ENCODE measurements around the gene OR10S1.
"Not testable (repeated sequence)": the region's sequence is repeated elsewhere in the genome, so short reads cannot be mapped to it uniquely, and the experiment has no call there.

The OR10S1 gene, protein sequence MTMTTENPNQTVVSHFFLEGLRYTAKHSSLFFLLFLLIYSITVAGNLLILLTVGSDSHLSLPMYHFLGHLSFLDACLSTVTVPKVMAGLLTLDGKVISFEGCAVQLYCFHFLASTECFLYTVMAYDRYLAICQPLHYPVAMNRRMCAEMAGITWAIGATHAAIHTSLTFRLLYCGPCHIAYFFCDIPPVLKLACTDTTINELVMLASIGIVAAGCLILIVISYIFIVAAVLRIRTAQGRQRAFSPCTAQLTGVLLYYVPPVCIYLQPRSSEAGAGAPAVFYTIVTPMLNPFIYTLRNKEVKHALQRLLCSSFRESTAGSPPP

DNA sequence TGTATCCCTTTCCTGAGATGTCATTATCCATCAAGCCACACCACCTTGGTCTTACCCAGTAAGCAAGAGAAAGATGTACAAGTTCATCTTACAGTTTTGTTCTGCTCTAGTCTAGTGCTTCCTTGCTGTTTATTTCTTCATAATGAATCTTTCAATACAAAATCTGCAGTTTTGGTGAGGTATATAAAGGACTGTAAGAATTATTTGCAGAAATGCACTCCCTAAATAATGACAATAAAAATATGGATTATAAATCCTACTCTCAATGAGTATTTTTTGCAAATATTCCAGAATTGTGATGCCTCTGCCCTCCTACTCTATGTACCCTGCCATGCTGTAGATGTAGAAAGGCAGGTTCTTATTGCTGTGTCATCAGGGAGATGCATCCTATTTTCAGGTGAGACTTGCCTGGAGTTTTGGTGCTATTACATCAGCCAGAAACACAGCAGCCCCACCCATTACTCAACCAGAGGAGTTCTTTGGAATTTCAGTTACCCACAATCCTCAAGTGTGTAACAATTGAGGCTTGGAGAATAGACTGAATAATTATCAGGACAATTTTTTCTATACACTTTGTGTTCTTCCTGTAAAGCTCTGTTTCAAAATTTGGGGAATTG, at the start of gene OR10S1:
Gene OR10S1, minus strand, starts transcription at position 51 of the 617 bp plus-strand sequence. CDS start 117 bp downstream, outside the sequence.
- no peak within 1 kb of the TSS for H2AFZ ChIP-seq (ENCODE audit: low read depth, low read length)
- no peak for TF ChIP-seq CTCF (IDR thresholded peaks at IDR 0.05; ENCODE audit: borderline replicate concordance, extremely low read depth, low read length, poor library complexity, severe bottlenecking)
- no peak for TF ChIP-seq EZH2 (IDR thresholded peaks at IDR 0.05; ENCODE audit: borderline replicate concordance, low read depth, low read length, severe bottlenecking)
- DNase-seq (no peak), ATAC-seq (ENCODE audit: insufficient read depth, low read depth) (no peak)
- no peaks in the 10 kb centered on the region for H3K79me2 ChIP-seq (ENCODE audit: insufficient read depth, low read length)
- no peaks in the 10 kb centered on the region for H3K9me3 ChIP-seq (ENCODE audit: insufficient read depth, low read length, severe bottlenecking)
- H3K27me3 ChIP-seq (ENCODE audit: insufficient read depth, low read length, poor library complexity) = no peaks in the 10 kb centered on the region
- no peaks in the 10 kb centered on the region for H3K36me3 ChIP-seq (ENCODE audit: insufficient read depth, low read length)
- H3K4me1 ChIP-seq (ENCODE audit: insufficient read depth, low read length) = no peaks in the 10 kb centered on the region
- H4K20me1 ChIP-seq (ENCODE audit: insufficient read depth, low read length) = no peaks in the 10 kb centered on the region
- no peak within 1 kb of the TSS for H3K27ac ChIP-seq (ENCODE audit: low read length)
- no peak within 1 kb of the TSS for H3K4me3 ChIP-seq (ENCODE audit: low read depth in 1 of 2, low read length in 2 of 2)
- no peak within 1 kb of the TSS for H3K4me2 ChIP-seq (ENCODE audit: insufficient read depth, low read length)
- H3K9ac ChIP-seq (ENCODE audit: low read depth, low read length) = no peak within 1 kb of the TSS

- Histone ChIP-seq H2AFZ (ENCODE audit: low read depth, low read length) (no peak within 1 kb of the TSS), H3K36me3 (ENCODE audit: insufficient read depth, low read length) (no peaks in the 10 kb centered on the region), H3K27me3 (ENCODE audit: insufficient read depth, low read length, poor library complexity) (no peaks in the 10 kb centered on the region), H3K4me3 (ENCODE audit: low read depth in 1 of 2, low read length in 2 of 2) (no peak within 1 kb of the TSS), H3K4me2 (ENCODE audit: insufficient read depth, low read length) (no peak within 1 kb of the TSS), H3K4me1 (ENCODE audit: insufficient read depth, low read length) (no peaks in the 10 kb centered on the region), H3K9me3 (ENCODE audit: insufficient read depth, low read length, severe bottlenecking) (no peaks in the 10 kb centered on the region), H3K27ac (ENCODE audit: low read length) (no peak within 1 kb of the TSS), H3K79me2 (ENCODE audit: insufficient read depth, low read length) (no peaks in the 10 kb centered on the region), H3K9ac (ENCODE audit: low read depth, low read length) (no peak within 1 kb of the TSS), H4K20me1 (ENCODE audit: insufficient read depth, low read length) (no peaks in the 10 kb centered on the region)
- TF ChIP-seq CTCF (IDR thresholded peaks at IDR 0.05; ENCODE audit: borderline replicate concordance, extremely low read depth, low read length, poor library complexity, severe bottlenecking) = no peak
- no peak for TF ChIP-seq EZH2 (IDR thresholded peaks at IDR 0.05; ENCODE audit: borderline replicate concordance, low read depth, low read length, severe bottlenecking)
- no peak for DNase-seq
- ATAC-seq (ENCODE audit: insufficient read depth, low read depth) = no peak
These were observed 48.9 kb upstream of the OR10S1 start, which contains the start of gene OR10G8 for GRCh38 chr11:124026498-124026897. Gene OR10G8 (plus strand): TSS chr11:124026798. CDS start chr11:124029623, 2,825 bp downstream.

DNA sequence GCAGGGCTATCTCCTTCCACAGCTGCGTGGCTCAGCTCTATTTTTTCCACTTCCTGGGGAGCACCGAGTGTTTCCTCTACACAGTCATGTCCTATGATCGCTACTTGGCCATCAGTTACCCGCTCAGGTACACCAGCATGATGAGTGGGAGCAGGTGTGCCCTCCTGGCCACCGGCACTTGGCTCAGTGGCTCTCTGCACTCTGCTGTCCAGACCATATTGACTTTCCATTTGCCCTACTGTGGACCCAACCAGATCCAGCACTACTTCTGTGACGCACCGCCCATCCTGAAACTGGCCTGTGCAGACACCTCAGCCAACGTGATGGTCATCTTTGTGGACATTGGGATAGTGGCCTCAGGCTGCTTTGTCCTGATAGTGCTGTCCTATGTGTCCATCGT, 38.3 kb upstream of the OR10S1 start:
- H3K9ac ChIP-seq (ENCODE audit: low read depth, low read length); ATAC-seq (ENCODE audit: insufficient read depth, low read depth); H3K4me2 ChIP-seq (ENCODE audit: insufficient read depth, low read length); H3K9me3 ChIP-seq (ENCODE audit: insufficient read depth, low read length, severe bottlenecking); H3K27ac ChIP-seq (ENCODE audit: low read length); H4K20me1 ChIP-seq (ENCODE audit: insufficient read depth, low read length); H3K27me3 ChIP-seq (ENCODE audit: insufficient read depth, low read length, poor library complexity); H2AFZ ChIP-seq (ENCODE audit: low read depth, low read length); DNase-seq; H3K4me1 ChIP-seq (ENCODE audit: insufficient read depth, low read length); H3K36me3 ChIP-seq (ENCODE audit: insufficient read depth, low read length); H3K79me2 ChIP-seq (ENCODE audit: insufficient read depth, low read length); H3K4me3 ChIP-seq (ENCODE audit: low read depth in 1 of 2, low read length in 2 of 2): not testable (repeated sequence)

- Histone ChIP-seq H3K9me3 (ENCODE audit: insufficient read depth, low read length, severe bottlenecking) (no peaks in the 10 kb centered on the region), H3K4me3 (ENCODE audit: low read depth in 1 of 2, low read length in 2 of 2) (no peak within 1 kb of the TSS), H3K4me2 (ENCODE audit: insufficient read depth, low read length) (no peak within 1 kb of the TSS), H3K9ac (ENCODE audit: low read depth, low read length) (no peak within 1 kb of the TSS), H3K36me3 (ENCODE audit: insufficient read depth, low read length) (no peaks in the 10 kb centered on the region), H3K4me1 (ENCODE audit: insufficient read depth, low read length) (no peaks in the 10 kb centered on the region), H4K20me1 (ENCODE audit: insufficient read depth, low read length) (no peaks in the 10 kb centered on the region), H3K79me2 (ENCODE audit: insufficient read depth, low read length) (no peaks in the 10 kb centered on the region), H2AFZ (ENCODE audit: low read depth, low read length) (no peak within 1 kb of the TSS), H3K27me3 (ENCODE audit: insufficient read depth, low read length, poor library complexity) (no peaks in the 10 kb centered on the region), H3K27ac (ENCODE audit: low read length) (no peak within 1 kb of the TSS)
- ATAC-seq (ENCODE audit: insufficient read depth, low read depth) = no peak
- DNase-seq = no peak
- TF ChIP-seq CTCF (IDR thresholded peaks at IDR 0.05; ENCODE audit: borderline replicate concordance, extremely low read depth, low read length, poor library complexity, severe bottlenecking) (no peak), EZH2 (IDR thresholded peaks at IDR 0.05; ENCODE audit: borderline replicate concordance, low read depth, low read length, severe bottlenecking) (no peak)
These were observed 35.1 kb upstream of the OR10S1 start, which contains the start of gene OR10G4 for GRCh38 chr11:124012697-124013096. Gene OR10G4 (plus strand): TSS chr11:124012997. CDS start chr11:124015575, 2,578 bp downstream.

All from DND-41 (cell line).